ENCODE results near the gene POLDIP2.

DNA sequence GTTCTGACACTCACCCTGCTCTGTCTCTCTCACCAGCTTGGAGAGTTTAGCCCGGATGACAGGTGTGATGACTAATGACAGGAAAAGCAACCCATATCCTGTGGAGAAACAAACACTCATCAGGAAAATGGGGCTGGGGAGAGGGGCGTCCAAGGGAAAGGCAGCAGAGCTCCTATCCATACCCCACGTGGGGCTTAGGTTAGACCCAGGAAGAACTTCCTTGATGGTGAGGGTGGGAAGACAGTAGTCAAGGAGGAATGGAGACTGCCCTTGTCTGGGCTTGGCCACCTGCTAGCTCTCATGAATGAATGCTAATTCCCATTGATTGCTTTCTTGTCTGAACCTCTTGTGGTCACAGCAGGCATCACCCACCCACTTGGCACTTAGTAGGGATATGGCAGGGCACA, 44.9 kb upstream of the POLDIP2 start:
- TF ChIP-seq POLR2AphosphoS5 (IDR thresholded peaks at IDR 0.05) (no peak), POLR2A (IDR thresholded peaks at IDR 0.05) (no peak)
- TF ChIP-seq, protein P1, sequence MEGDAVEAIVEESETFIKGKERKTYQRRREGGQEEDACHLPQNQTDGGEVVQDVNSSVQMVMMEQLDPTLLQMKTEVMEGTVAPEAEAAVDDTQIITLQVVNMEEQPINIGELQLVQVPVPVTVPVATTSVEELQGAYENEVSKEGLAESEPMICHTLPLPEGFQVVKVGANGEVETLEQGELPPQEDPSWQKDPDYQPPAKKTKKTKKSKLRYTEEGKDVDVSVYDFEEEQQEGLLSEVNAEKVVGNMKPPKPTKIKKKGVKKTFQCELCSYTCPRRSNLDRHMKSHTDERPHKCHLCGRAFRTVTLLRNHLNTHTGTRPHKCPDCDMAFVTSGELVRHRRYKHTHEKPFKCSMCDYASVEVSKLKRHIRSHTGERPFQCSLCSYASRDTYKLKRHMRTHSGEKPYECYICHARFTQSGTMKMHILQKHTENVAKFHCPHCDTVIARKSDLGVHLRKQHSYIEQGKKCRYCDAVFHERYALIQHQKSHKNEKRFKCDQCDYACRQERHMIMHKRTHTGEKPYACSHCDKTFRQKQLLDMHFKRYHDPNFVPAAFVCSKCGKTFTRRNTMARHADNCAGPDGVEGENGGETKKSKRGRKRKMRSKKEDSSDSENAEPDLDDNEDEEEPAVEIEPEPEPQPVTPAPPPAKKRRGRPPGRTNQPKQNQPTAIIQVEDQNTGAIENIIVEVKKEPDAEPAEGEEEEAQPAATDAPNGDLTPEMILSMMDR (IDR thresholded peaks at IDR 0.05 in 8 of 11, conservative IDR thresholded peaks at IDR 0.05 in 3 of 11): no peak

Data from spleen (tissue), 7 donors.